G401.6 (cell line): ENCODE measurements around the gene PROP1.
"Not testable (repeated sequence)": the region's sequence is repeated elsewhere in the genome, so short reads cannot be mapped to it uniquely, and the experiment has no call there.

ENCODE experiments used
- FAIRE-seq: peaks from 2 replicates; lab custom pipeline; 2012; peaks lifted over from hg19 to GRCh38; lab: Jason Lieb, UNC

Gene PROP1

DNA sequence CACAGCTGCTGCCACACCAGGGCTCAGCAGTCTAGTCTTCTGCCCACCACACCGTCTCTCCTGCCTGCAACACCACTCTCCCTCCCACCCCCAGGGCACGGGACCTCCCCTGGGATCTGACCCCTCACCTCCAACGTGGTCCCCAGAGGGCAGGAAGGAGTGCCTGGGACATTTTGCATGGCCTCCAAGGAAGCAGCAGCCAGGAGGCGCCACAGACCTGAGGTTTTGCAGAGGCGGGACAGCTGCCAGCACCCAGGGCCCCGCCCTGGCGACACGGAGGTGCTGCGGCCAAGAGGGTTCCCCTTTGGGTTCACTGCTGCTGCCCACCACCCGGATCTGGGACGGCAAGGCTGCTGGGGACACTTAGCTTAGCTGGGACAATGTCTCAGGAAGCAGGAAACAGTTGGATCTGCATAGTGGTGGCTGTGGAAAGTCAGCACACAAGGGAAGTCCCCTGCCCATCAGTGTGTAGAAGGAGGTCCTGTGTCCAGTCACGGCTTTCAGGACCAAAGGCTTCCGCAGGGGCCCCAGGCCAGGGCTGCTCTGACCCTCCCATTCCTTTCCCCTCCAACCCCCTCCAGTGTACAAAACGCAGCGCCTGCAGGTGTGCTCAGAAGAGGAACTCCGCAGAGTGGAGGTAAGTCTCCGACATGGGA is 13.8 kb downstream of the PROP1 start:
- FAIRE-seq, result no peak

DNA sequence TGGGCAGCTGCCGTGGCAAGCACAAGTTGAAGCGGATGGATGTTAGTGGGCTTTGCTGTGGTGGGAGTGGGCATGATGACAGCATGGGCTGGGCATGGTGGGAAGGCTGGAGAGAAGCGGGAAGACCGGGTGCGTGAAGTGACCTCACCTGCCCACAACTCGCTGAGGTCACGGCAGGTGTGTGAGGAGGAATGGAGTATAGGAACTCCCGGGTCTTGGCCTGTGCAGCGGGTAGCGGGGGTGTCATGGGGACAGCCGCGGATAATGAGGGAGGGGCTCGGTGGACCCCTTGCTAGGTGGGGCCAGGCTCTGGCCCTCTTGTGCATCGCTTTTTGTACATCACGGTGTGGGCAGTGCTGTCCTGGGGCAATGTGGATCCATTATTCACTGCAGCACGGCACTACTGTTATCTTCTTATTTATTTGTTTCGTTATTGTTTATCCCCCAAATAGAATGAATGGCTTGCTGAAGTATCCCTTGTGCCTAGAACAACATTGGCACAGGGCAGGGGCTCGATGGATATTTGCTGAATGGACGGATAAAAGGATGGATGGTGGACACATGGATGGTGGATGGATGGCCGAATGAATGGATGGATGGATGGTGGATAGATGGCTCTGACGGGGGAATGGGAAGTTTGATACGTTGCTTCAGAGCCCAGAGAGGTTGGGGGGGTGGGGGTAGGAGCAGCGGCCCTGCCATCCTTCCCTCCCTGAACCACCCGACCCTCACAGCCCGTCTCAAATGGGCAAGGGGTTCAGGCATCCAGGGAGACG is 14.6 kb downstream of the PROP1 start:
- no peak for FAIRE-seq

DNA sequence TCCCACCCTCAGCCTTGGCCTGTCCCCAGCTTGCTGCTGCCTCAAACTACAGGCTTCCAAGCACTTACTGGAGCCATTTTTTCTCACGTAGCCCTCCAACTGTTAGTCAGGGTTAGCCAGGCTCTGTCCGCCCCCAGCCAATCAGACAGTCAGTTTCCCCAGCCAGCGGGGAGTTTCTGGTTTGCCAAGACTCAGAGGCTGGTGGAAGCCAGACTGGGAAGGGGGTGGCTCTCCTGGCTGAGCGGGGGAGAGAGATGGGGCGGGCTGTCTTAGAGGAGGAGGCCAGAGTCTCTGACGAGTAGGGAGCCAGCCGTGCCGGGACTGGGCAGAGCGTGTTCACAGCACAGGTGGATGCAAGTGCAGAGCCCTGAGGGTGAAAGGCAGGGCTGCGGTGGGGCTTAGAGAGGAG is 15.3 kb downstream of the PROP1 start:
- no peak for FAIRE-seq

GRCh38 chr5:177977600-177977999 is 18.4 kb downstream of the PROP1 start:
- not testable (repeated sequence) for FAIRE-seq

DNA sequence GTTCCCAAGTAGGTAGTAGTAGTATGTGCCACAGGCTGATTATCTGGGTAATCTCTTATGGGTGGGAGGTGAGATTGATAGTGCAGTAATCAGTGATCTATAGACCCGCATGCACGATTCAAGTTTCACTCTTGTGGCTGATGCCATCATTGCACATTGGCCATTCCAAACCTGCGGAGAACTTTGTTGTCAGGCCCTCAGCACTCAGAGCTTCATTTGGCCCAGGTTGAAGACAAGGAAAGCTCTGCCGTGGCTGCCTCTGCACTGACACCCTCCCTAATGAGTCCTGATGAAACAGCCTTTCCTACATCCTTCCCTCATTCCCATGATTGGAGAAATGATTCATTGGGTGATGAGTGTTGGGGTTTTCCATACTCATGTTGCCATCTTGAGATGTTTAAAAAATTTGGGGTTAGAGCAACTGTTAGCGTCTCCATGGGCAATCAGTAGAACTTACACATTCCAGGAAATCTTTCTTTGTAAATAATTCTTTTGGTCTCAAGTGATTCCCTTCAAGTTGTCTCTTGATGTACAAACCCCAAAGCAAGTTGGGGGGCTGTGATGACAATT is 22.9 kb downstream of the PROP1 start:
- FAIRE-seq, result no peak

- FAIRE-seq, result no peak
Observed at GRCh38 chr5:177972613-177973012, 23.4 kb downstream of the PROP1 start.

GRCh38 chr5:177972014-177972413 is 24.0 kb downstream of the PROP1 start:
- not testable (repeated sequence) for FAIRE-seq

- no peak for FAIRE-seq
Observed at GRCh38 chr5:177968661-177969211, 27.3 kb downstream of the PROP1 start.

- FAIRE-seq, result no peak
Observed at GRCh38 chr5:177967221-177967887, 28.7 kb downstream of the PROP1 start.

GRCh38 chr5:177966839-177967166 is 29.2 kb downstream of the PROP1 start:
- FAIRE-seq, result no peak

- no peak for FAIRE-seq
Observed at GRCh38 chr5:177966009-177966838, 29.8 kb downstream of the PROP1 start.

DNA sequence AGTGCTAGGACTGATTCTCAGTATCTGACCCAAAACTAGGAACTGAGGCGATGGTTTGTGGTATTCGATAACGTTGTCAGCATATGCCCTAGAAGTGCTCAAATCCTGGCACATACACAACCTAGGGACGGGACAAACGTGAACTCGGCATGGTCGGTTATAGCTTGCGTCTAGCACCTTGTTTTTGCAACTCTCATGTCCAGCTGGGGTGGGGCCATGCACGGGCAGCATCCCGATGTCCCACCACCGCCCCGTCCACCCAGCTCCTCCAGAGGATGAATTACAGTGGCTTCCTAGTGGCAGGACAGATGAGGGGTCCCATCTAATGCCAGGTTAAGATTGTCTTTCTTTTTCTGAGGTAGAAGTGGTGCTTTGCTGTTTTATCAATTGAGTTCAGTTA is 31.6 kb downstream of the PROP1 start:
- FAIRE-seq, result no peak

DNA sequence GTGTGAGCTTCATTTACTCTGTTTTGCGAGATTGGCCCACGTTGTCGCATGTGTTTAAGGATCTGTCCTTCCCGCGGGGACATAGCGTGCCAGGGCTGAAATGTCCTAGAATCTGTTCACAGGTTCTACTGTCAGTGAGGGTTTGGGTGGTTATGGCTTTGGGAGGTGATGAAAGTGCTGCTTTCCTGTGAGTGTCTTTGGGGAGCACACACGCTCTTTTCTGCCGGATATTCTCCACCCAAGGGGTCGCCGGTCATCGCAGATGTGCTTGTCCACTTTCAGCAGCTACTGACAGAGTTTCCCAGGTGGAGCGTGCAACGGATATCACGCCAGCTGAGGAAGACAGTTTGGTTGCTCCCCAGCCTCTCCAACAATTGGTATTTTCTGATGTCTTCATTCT is 32.1 kb downstream of the PROP1 start:
- FAIRE-seq, result no peak

GRCh38 chr5:177959315-177959714 is 36.7 kb downstream of the PROP1 start:
- FAIRE-seq, result no peak

DNA sequence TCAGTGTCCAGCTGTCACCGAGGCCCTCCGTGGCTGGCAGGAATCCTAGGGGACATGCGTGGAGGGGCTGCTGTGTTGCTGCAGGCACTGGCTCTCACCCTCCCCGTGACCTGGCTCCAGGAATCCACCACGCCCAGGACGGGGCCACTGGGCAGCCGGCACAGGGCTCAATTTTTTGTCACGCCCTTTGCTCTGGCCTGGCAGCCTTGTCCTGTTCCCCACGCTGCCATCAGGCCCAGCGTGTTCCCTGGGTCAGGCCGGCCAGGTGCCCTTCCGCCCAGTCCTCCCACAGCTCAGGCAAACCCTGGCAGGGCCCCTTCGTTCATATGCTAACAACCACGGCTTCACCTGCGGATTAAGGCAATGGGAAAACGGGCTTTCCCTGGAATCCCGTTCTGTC is 37.3 kb downstream of the PROP1 start:
- no peak for FAIRE-seq

DNA sequence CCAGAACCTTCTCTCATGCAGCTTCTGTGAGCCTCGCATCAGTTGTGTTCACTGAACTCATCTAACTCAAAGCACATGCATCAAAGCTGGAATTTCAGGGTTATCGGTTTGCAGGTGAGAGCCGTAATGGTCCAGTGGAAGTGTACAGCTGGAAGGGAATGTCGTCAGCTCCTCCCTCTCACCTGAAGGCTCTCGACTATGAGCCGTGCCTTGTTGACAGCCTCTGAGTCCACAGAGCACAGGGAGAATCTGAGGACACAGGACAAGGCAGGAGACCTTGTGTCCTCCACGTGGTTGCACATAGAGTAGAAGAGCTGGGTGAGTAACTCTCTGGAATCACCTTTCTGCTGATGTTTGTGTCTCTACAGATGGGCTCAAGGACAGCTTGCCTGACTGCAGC is 38.8 kb downstream of the PROP1 start:
- no peak for FAIRE-seq

- FAIRE-seq, result not testable (repeated sequence)
Observed at GRCh38 chr5:177953101-177953500, 42.9 kb downstream of the PROP1 start.

GRCh38 chr5:177949656-177950055 is 46.4 kb downstream of the PROP1 start:
- not testable (repeated sequence) for FAIRE-seq

DNA sequence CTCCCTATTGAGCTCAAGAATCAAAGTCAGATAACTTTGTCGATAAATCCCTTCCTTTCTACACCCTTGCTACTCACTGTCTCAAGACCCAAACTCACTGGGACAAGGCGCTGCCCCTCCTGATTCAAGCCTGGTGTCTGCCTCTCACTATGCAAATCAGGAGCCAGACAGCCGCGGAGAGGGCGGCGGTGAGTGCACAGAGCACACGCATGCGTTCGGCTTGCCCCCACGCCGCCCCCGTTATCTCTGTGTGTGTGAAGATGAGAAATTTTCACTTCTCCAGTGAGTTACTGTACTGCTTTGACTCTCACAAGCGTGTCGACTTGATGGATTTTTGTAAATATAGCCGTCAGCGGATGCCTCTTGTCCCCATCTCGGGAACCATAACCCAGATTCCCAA is 47.0 kb downstream of the PROP1 start:
- FAIRE-seq, result not testable (repeated sequence)

DNA sequence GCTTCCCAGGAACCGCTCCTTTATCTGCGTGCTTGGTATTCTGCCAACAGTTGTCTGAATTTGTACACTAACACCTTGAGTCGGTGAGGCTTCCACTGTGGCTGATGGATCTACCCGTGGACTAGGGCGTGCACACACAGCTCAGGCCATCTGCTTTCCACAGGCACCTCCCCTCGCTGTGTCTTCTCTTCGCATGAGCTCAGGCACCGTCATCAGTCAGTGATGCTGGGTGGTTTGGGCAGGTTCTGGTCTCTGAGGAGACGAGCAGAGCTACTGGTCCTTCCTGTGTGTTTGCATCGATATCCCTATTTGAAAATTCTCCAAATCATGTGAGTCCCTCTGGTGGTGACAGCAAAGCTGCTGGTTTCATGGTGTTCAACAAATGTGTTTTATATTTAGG is 48.1 kb downstream of the PROP1 start:
- FAIRE-seq, result not testable (repeated sequence)

DNA sequence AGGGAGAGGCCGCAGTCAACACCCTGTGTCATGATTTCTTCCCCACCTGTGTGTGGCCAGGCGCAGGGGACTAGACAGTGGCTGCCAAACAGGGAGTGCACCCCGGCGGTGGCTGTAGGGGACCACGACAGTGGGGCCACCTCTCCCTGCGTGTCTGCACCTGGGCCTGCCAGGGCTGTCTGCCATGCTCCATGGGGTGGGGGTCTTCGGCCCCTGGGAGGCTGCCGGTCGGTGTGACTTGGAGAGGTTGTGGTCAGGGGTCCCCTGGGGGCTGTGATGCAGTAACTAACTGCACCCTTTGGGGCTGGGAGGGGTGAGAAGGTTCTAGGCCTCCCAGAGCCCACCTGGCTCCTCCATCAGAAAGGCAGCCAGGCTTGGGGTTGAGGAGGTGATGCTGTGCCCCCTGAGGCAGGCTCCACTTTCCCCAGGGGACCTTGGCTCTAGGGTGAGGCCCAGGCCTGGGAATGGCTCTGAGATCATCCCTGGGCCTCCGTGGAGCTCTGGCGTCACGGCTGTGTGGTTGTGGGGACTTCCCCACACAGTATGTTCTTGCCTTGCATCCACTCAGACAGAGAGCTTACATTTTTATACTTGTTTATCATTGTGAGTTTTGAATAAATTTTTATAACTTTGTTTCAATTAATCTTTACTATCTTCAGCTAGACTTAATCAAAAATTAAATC is 50.3 kb downstream of the PROP1 start:
- FAIRE-seq, result not testable (repeated sequence)
